WI38 (cell line): ENCODE measurements around the gene MLN.

Experiments
- H3K4me3 ChIP-seq: 2 replicates; pipeline ENCODE4 v1.5.1; 2011; ENCODE audit warnings: low read depth, mild to moderate bottlenecking, control low read depth, low read length
- CTCF ChIP-seq: IDR thresholded peaks from 2 replicates; pipeline ENCODE4 v1.5.1; 2012; ENCODE audit warnings: low read depth, mild to moderate bottlenecking, control low read depth, low read length

MLN gene

GRCh38 chr6:33808641-33809180 lies 4.9 kb upstream of the MLN start:
- TF ChIP-seq CTCF: no peak
- H3K4me3 ChIP-seq: no peak overlapping the region

DNA sequence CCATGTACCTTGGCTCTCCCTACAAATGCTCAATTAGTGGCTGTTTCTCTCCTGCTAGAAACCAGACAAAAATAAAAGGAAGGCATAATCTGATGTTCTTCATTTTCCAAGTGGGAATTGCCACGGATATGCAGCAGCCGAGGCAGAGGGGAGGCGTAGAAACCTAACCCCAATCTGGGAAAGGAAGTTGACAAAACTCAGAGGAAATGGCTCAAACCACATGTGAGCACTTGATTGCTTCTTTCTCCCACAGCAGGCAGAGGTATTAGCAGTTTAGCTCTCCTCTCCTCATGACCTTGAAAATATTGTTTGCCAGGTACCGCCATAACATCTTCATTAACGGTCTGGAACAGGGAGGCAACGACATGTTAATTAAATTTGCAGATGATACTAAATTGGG lies 3.8 kb upstream of the MLN start:
- TF ChIP-seq CTCF: no peak
- no peak overlapping the region for H3K4me3 ChIP-seq

DNA sequence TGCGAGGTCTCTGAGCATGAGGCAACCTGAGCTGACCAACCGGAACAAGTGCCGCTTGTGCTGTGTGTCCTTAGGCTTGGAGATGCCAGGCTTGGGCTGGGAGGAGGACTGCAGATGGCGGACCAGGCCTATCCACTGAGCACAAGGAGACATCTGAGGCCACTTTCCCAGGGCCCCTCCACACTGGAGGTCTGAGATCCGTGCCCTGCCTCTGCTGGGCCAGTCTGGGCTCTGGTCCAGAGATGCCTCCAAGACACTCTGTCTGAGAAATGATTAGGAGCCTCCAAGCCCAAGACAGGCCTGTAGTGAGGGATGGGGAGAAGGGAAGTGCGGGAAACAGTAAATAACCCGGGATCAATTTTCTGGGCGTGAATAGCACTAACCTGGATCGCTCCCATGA lies 3.0 kb upstream of the MLN start:
- no peak overlapping the region for H3K4me3 ChIP-seq
- no peak for TF ChIP-seq CTCF

GRCh38 chr6:33802186-33802958 lies 1.4 kb downstream of the MLN start:
- no peak overlapping the region for H3K4me3 ChIP-seq
- no peak for TF ChIP-seq CTCF

GRCh38 chr6:33801611-33802010 lies 2.2 kb downstream of the MLN start:
- no peak for TF ChIP-seq CTCF
- H3K4me3 ChIP-seq: no peak overlapping the region

- no peak overlapping the region for H3K4me3 ChIP-seq
- TF ChIP-seq CTCF: no peak
Measured at GRCh38 chr6:33800248-33800969, 3.4 kb downstream of the MLN start.
